HUDEP-2 (cell line): Measurements from ENCODE around the gene KLK12.

Experiments used
- DNase-seq, 76 experiments: peaks; one replicate each; lab custom pipeline; 2025; ENCODE audit not compliant: unreplicated experiment in 76 of 76; lab: John Stamatoyannopoulos, UW

The KLK12 gene

DNA sequence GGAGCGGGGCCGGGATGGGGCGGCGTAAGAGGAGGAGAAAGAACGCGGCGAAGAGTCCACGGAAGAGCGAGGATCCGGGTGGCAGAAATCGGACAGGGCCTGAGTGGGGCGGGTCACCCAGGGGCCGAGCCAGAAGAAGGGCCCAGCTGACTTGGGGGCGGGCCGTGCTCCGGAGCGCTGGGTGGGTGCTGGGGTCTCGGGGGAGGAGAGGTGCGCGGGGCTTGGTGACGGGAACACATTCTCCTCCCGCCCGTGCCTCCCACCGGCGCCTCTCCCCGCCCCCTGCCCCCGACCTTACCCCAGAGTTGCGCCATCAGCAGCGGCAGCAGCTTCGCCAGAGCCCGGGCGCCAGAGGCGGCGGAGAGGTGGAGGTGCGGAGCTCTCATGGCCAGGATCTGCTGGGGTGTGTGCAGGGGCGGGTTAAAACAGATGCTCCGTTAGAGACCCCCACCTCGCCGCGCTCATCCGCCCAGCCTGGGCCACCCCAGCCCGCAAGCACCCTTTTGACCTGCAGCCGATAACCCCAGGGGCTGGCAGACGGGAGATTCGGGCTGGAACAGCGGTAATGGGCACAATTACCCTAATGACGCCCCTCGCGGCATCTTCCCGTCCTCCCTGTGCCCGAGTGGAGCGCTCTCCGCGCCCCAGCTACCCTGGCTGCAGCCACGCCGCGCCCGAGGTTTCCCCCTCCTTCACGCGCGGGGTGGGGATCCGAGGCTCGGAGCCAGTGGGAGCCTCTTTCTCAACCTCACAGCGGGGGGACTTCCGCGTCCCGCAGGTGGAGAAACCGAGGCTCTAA is 15.9 kb downstream of the KLK12 start:
- peak in 1 of 76 experiments; percentile 5 for DNase-seq

DNA sequence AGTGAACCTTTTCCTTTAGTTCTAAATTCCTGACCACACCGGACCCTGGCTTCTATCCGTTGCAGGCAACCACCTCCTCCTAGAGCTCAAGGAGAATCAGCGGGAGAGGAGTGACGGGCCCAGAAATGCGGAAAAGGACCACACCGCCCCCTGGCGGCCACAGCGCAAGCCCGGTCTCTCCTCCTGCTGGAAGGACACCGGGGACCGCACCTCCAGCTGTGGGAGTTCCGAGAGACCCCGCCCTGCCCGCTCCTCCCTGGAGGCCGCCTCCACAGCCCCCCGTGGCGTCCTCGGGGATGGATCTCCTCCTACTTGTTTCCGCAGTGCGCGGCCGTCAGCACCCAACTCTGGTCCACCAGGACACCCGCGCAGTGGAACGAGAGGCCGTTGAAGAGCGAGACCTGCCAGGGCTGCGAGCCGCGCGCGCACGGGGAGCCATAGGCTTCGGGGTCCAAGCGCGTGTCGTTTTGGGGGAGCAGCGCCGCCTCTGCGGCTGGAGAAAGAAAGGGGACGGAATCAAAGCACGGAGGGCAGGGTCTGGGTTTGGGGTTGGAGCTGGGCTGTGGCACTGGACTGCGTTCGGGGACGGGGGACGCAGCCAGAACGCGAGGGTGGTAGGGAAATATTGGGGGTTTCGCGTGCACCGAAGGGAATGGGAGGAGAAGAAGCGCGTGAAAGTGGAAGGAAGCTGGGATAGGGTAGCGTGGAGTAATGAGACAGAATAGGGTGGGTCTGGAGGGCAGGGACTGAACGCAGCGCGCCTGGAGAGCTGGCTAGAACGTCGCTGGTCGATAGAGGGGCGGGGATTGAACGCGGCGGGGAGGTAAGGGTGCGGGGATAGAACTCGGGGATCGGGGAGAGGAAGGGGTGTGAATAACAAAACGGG is 17.8 kb downstream of the KLK12 start:
- DNase-seq: peak in 59 of 76 experiments; percentile 5 to 76 (median 52)

DNA sequence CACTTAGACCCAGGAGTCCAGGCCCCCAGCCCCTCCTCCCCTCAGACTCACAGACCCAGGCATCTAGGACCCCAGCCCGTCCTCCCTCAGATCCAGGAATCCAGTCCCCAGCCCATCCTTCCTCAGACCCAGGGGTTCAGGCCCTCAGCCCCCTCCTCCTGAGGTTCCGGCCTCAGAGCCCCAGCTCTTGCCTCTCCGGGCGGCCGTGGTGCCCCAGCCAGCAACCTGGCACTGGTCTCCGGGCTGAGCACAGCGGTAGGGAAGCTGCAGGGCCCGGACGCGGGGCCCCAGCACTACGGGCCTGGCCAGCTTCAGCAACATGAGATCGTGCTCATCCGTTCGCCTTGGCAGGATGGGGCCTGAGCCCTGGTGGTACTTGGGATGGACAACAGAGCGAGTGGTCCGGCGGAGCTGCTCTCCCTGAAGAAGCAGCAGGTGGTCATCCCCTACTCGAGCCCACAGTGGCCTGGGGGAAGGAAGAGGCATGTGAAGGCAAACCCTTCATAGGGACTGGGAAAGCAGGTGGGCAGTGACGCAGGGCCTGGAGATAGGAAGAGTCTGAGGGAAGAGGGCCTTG is 19.0 kb downstream of the KLK12 start:
- no peak for DNase-seq

DNA sequence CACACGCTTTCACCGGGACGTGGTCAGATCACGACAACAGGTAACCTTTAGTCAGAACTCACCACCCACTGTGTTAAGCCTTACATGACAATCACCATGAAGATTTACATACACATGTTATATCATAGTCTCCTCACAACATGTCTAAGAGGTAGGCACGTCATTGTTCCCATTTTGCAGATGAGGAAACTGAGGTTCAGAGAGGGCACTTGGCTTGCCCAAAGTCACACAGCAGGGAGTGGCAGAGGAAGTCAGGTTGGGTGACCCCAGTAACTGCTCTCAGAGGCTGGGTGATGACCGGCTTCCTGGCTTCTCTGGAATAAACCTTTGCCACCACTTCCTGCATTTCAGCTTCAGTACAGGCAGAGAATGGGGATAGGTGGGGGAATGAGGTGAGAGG is 20.6 kb downstream of the KLK12 start:
- DNase-seq: no peak

DNA sequence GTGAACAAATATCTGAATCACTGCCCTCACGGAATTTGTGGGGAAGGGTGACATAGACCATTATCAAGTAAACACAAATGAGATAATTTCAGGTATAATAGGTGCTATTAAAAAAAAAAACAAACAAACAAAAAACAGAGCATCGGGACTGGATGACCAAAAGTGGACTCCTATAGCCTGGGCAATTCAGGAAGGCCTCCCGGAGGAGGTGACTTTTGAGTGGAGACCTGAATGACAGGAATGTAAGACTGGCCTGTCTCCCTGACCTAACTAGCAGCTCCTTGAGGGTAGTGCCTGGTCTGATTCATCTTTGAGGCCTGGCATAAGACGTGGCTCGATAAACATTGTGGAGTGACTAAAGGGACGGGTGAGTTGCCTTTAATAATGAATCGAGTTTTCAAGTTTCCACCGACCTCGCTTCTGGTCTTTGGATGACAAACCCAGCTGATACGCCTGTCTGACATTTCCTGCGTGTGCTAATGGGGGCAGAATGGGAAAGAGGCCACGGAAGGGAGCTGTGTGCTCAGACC is 22.1 kb downstream of the KLK12 start:
- no peak for DNase-seq

DNA sequence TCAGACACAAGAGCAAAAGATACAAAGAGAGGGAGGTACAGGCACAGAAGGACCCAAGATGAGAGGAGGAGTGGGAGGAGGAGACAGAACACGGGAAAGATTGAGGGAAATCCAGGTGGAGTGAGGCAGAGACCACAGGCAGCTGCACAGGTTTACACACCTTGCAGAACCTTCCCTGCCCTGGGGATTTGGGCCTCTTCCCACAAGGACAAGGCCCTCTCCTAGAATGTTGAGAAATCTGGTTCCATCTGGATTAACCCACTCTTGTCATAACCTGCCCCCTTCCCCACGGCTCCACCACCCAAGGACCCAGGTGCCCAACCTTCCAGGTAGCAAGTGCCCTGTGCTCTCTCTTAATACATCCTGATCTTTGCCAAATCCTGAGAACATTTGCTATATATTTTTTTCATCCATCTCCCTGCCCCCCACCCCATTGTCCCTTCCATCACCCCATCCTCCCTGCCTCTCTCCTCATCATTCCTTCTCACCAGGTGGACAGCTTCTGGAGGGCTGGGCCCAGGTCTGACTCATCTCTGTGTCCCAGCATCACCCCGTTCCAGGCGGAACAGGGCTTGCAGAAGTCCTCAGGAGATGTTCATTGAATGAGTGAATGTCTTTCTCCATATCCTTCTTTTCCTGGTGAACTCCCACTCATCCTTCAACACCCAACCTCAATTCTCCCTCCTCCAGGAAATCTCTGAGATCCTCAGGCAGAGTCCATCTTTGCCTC is 24.6 kb downstream of the KLK12 start:
- no peak for DNase-seq

GRCh38 chr19:51009061-51009891 is 25.5 kb downstream of the KLK12 start:
- DNase-seq: no peak

GRCh38 chr19:51007488-51007887 is 27.3 kb downstream of the KLK12 start:
- DNase-seq: no peak

GRCh38 chr19:51006406-51006805 is 28.4 kb downstream of the KLK12 start:
- DNase-seq: no peak

DNA sequence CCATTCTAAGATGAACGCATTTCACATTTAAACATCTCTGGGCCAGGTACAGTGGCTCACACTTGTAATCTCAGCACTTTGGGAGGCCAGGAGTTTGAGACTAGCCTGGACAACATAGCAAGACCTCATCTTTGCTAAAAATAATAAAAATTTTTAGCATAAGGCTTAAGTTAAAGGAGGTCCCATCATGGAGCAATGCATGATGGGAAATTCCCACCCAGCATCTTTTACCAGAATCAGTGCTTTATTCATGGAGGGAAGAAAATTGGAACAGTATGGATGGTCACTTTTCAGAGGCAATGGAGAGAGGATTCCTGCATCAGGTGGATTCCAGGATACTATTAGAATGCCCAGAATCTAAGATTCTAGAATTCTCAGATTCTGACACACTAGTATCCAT is 29.6 kb downstream of the KLK12 start:
- no peak for DNase-seq

GRCh38 chr19:51003316-51003715 is 31.5 kb downstream of the KLK12 start:
- no peak for DNase-seq

GRCh38 chr19:51002542-51003311 is 32.1 kb downstream of the KLK12 start:
- DNase-seq: peak in 63 of 76 experiments; percentile 8 to 77 (median 53)

- no peak for DNase-seq
Observed at GRCh38 chr19:51002089-51002532, 32.7 kb downstream of the KLK12 start.

- DNase-seq: no peak
Observed at GRCh38 chr19:51001515-51001914, 33.3 kb downstream of the KLK12 start, which contains the start of gene KLK8. KLK8 (minus strand) TSS chr19:51001604; CDS start chr19:51001167, 437 bp downstream.

- no peak for DNase-seq
Observed at GRCh38 chr19:51000981-51001380, 33.8 kb downstream of the KLK12 start.

- DNase-seq: no peak
Observed at GRCh38 chr19:51000426-51000825, 34.4 kb downstream of the KLK12 start.

DNA sequence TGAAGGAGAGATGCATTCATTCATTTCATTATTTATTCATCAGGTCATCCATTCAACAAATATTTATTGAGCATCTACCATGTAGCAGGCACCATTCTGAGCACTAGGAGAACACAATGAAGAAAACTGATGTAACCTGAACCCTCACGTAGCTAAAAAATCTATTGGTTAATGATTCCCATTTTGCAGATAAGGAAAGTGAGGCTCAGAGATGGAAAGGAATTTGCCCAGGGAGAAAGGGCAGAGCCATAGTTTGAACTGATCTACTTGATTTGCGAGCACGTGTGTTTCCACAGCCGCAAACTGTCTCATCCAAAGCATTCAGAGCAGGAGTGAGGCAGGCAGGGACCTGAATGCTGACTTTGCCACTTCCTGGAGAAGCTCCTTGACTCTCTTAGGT is 36.1 kb downstream of the KLK12 start:
- no peak for DNase-seq

GRCh38 chr19:50998061-50998460 is 36.7 kb downstream of the KLK12 start:
- no peak for DNase-seq

GRCh38 chr19:50994129-50994528 is 40.7 kb downstream of the KLK12 start:
- peak in 4 of 76 experiments; percentile 5 to 12 (median 6) for DNase-seq
